HG03066 (cell line): Measurements from ENCODE around the gene SPP1.
"Not testable (repeated sequence)": the region's sequence is repeated elsewhere in the genome, so short reads cannot be mapped to it uniquely, and the experiment has no call there.

ENCODE experiments used
- ATAC-seq: cut with Tn5 transposase; IDR thresholded peaks from one replicate; pipeline ENCODE4 v1.9.1; 2021; ENCODE audit warnings: low read depth; ENCODE audit not compliant: unreplicated experiment

SPP1 gene

DNA sequence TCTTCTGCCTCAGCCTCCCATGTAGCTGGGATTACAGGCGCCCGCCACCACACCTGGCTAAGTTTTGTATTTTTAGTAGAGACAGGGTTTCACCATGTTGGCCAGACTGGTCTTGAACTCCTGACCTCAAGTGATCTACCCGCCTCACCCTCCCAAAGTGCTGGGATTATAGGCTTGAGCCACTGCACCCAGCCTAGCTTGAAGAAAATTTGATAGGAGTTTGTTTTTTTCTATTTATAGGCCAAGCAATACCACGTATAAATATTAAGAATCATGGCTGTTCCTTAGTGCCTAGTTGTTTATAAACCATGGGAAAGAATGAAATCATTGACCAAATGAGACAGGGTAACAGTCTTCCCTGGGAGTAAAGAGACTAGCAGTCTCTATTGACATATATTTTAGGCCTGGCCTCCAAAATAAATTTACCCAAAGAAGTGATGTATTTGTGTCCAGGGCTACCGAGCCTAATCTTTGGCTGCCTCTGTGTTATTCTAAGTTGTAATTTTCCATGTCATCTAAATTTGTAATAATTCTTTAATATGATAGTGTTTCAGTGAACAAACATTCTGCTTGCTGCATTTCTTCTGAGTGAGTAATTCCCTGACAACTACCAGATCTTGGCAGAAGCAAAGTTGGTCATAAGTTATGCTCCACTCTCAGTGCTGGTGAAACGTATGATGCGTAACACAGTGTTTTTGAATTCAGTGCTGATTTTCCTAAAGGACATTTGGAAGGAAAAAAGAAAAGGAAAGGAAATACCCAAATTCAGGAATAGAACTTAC lies 42.2 kb downstream of the SPP1 start:
- ATAC-seq = no peak

GRCh38 chr4:88018466-88018865 lies 43.0 kb downstream of the SPP1 start:
- no peak for ATAC-seq

GRCh38 chr4:88021824-88022223 lies 46.3 kb downstream of the SPP1 start:
- ATAC-seq = no peak

DNA sequence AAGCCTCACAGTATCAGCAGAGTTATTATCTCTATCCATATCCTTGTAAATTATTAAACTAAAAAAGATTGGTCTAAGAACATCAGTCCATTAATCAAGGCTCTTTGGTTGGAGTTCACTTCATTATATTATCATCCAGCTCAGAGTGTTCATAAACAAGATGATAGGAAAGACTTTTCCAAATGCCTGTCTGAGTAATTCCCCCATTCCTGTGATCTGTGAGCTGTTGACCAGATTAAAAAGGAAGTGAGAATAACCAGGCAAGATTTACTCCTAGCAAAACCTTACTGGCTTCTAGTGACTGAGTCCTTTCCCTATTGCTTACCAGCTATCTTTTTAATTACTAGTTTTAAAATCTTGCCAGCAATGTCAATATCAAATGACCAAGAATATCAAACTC lies 46.8 kb downstream of the SPP1 start:
- ATAC-seq = no peak

- not testable (repeated sequence) for ATAC-seq
These were observed 50.6 kb downstream of the SPP1 start for GRCh38 chr4:88025868-88026661.

GRCh38 chr4:88027611-88028608 lies 52.4 kb downstream of the SPP1 start:
- no peak for ATAC-seq

DNA sequence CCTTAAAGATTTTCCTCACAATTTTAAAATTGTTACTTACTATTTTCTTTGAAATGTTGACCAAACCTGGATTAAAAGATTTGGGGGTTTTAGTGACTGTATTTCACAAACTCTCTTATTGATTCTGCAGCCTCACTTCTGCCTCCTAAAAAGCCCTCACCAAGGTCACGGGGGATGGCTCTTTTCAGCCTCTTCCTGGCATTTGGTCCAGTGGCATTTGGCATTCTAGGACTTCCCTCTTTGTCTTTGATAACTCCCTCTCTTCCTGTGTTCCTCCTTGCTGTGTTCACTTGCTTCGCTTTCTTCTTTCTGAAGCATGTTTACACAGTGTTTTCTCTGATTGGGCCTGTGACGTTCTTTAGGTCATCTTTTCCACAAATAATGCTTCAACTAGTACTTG lies 53.4 kb downstream of the SPP1 start:
- no peak for ATAC-seq

GRCh38 chr4:88029556-88029955 lies 54.0 kb downstream of the SPP1 start:
- ATAC-seq = no peak

DNA sequence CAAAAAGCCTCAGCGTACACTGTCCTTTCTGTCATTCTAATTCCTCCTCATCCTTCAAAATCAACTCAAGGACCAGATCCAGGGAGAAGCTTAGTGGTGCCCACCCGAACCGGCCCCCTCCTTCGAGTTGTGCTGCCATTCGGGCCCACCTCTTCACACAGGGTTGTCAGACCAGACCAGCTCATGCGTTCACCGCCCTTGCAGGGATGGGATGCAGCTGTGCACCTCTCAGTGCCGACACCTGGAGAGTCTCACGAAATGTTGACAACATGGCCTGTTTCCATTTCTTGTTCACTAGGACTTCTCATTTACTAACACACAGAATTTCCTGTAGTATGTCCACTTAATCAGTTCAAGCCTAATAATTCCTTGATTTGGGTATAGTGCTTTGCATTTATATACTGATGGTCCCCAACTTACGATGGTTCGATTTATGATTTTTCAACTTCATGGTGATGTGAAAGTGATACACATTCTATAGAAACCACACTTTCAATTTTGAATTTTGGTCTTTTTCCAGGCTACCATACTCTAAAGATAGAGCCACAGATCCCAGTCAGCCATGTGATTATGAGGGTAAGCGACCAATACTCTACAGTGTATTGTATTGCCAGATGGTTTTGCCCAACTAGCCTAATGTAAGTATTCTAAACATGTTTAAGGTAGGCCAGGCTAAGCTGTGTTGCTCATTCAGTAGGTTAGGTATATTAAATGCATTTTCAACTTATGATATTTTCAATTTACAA lies 55.2 kb downstream of the SPP1 start:
- ATAC-seq = no peak
